NCI-H1694 treated with DMSO at 0.1 percent for 48 hours (cell line): ENCODE data around the gene WDR17.

Experiments used
- DNase-seq: peaks from one replicate; lab custom pipeline; 2025; lab: John Stamatoyannopoulos, UW

The WDR17 gene

DNA sequence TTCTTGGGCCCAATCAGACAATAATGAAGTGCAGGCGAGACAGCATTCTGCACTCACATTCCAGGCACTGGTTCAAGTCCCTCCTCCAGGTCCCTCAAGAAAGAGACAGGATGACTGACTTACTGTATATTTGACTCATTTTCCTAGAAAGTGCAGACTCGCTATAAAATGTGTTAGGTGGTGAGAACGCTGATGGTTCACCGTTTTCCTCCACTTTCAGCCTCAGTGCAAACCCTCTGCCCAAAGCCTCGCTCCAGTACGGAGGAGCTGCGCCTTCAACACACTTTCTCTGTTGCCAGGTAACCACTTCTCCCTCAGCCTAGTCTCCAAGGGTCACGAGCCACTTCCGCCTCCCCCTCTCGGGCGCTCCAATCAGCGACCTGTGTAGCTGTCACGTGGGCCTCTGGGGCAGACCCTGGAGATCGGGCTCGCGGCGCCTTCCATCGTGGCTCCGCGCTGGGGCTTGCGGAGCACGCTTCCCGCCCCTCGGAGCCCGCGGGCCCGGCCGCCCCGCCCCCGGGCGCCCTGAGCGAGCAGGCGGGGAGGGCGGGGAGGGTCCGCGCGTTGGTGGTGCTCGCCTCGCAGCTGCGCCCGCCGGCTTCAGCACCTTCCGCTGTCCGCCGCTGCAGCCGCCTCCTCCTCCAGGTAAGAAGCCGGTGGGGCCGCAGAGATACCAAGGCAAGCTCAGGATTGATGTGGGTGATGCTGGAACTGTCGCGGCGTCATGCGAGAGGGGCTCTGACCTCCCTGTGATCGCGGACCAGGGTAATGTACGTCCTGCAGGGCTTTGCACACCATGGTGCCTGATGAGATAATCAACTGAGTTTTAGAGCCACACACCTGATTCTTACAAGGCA, at the start of gene WDR17:
WDR17 (plus strand) TSS at position 407 of the 857 bp plus-strand sequence. CDS start 45,740 bp downstream, outside the sequence.
- peak; percentile 86 for DNase-seq

DNA sequence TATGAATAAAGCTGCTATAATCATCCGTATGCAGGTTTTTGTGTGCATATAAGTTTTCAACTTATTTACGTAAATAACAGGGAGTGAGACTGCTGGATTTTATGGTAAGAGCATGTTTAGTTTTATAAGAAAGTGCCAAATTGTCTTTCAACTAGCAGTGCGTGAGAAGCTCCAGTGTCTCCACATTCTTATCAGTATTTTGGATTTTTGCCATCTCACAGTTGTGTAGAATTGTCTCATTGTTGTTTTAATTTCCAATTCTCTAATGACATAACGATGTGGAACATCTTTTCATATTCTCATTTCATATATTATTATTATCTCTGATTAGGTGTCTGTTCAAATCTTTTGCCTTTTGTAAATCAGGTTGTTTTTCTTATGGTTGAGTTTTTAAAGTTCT, 49.0 kb upstream of the WDR17 start:
- no peak for DNase-seq

DNA sequence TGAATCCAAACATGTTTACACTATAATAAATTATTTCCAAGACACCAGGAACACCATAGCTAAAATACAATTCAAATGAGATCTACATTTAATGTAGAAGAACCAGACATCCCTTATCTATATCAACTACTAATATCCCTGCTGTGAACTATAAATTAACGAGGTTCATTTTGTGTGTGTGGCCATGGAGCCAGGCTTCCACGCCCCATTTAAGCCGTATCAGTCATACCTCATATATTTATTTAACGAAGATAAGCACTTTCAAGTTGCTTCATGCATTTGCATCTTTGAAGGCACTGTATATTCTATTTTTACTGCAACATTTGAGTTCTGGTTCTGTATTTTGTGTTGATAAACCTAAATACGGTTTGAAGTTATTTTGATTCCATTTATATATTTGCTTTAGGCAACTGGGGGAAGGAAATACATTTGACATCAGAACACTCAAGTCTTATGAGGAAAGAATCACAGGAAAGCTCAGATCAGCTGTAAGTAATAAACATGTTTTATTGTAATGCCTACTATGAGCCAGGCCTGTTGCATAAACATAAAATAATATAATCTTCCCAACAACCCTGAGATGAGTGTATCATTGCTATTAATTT, 45.1 kb upstream of the WDR17 start:
- no peak for DNase-seq

DNA sequence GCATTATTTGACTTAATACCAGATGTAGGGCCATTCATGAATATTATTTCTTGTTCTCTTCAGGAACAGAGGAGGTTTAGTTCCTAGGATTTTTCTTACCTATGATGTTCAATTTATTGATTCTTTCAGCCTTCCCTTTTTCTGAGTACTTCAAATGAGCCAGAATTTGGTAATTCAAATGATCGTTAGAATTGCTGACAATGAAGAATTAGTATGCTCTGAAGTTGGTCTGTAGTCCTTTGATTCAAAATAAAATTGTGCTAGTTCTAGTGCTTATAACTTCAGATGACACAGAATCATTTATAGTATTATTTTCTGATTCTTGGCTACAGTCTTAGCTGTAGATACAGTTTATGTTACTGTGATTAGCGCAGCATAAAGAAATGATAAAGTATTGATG, 35.2 kb upstream of the WDR17 start:
- DNase-seq: no peak

DNA sequence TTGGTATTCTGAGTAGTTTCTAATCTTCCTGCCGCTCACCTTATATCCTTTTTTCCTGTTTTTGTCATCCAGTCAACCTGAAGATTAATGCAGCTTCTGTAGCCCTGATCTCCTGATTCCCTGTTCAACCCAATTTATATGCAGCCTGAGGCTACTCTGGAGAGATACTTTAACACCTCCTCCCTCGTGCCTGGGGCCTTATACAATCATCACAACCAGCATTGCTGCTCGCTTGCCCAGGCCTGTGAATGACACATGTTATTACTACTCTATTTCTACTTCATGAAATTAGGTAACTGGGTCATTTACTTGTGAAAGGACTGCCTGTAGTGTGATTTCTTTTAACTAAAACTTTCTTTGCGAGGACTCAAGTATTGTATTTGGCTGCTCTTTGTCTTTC, 33.7 kb upstream of the WDR17 start:
- DNase-seq: no peak

DNA sequence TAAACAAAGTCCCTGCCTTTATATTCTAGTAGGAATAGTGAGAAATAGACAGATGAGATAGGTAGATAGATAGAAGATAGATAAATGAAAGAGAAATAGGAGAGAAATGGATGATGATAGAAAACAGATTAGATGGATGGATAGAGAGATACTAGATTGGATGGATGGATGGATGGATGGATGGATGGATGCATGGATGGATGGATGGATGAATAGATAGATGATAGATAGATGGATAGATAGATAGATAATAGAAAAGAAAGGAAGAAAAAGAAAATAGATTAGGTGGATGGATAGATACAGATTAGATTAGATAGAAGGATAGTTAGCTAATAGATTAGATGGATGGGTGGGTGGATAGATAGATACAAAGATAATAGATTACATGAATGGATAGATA, 33.2 kb upstream of the WDR17 start:
- no peak for DNase-seq

DNA sequence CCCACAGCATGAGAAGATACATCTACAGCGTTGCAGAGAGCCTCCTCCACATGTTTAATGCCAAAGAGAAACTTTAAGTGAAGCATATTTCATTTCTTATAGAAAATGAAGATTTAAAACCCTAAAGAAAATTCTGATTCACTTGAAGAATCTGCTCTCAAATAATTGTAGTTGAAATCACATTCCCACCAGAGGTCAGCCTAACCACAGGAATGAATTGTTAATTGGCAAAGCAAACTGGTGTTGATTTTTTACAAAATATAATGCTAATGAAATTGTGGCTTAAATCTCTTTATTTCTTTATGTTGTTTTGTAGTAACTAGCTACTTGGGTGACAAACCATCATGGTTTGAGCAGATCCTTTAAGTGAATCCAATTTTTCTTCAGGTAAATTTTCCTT, 31.1 kb upstream of the WDR17 start:
- DNase-seq: peak; percentile 6

DNA sequence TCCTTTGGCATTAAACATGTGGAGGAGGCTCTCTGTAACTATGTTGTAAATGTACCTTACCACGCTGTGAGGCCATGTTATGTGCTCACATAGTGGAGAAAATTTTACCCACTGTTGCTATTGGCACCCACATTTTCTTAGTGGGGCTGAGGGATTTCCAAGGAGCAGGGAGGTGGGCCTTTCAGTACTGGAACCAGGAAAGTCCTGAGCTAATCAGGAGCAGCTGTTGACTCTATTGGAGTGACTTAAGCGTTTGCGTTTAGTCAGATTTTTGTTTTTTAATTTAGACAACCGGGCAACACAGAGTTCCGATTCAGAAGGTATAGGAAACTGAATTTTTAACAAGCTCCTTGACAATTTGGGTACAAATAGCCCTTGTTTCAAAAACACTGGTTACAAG, 30.7 kb upstream of the WDR17 start:
- no peak for DNase-seq

DNA sequence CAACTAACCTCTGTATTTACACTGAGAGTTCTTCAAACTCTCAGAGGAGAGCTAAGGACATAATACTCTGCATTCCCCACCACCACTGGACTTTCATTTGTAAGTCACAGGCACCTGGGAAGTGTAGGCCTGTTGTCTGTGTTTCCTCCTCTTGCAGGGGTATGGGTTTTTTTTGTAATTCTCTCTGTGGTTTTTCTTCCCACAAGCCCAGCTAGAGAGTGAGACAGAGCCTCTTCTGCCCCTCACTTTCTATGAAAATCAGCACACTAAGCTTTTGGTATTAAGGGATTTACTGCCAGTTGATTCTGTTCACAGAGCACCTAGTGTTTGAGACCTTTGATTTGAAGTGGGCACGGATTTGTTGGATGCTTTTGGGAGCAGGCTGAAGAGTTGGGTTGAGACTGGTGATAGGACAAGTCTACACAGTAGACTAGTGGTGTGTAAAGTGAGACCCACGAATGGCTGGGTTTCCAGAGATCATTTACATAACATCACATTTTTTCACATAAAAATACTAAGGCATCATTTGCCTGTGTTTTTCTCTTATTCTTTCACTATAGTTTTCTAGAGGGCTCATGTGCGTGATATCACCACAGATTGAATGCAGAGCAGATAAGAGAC, 28.9 kb upstream of the WDR17 start:
- DNase-seq: no peak

DNA sequence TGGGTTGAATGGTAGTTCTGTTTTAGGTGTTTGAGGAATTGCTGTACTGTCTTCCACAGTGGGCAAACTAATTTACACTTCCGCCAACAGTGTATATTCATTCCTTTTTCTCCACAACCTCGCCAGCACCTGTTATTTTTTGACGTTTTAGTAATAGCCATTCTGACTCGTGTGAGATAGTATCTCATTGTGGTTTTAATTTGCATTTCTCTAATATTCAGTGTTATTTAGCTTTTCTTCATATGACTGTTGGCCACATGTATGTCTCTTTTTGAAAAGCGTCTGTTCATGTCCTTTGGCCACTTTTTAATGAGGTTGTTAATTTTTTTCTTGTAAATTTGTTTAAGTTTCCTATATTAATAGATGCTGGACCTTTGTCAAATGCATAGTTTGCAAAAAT, 26.9 kb upstream of the WDR17 start:
- DNase-seq: no peak

DNA sequence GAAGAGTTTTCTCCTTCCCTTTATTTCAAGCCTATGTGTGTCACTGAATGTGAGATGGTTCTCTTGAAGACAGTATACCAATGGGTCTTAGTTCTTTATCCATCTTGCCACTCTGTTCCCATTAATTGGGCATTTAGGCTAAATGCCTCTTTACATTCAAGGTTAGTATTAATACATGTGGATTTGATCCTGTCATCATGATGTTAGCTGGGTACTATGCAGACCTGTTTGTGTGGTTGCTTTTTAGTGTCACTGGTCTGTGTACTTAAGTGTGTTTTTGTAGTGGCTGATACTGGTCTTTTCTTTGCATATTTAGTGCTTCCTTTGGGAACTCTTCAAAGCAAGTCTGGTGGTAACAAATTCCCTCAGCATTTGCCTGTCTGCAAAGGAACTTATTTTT, 23.4 kb upstream of the WDR17 start:
- no peak for DNase-seq

DNA sequence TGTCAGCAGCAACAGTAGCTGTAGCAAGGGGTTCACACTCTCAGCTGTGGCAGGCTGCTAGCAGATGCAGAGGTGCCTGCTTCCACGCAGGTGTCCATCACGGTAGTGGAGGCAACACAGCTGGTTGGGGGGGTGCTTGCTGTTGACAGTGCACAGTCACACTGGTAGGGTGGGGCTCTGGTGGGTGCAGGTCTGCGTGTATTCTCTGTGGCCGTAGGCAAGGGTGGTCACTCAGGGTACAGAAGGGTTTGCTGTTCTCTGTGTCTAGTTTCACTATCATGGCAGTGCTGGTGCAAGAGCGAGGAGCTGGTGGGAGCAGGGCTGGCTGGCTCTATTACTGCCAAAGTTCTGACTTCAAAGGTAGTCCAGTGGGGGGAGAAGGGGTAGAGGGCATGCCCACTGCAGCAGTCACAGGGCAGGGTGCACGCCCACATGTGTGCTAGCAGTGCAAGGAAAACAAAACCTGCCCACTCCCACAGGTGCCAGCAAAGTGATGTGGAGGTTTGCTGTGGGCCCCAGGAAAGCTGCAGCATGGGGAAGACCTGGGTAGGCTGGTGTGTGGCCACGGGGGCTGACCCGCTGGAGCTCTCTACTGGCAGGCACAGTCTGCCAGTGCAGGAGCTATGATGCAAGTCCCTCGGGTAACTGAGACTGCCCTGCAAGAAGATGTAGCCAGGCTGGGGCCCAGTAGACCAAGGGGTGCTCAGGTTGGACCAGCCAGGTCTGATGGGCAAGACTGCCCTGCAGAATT, 21.6 kb upstream of the WDR17 start:
- no peak for DNase-seq

DNA sequence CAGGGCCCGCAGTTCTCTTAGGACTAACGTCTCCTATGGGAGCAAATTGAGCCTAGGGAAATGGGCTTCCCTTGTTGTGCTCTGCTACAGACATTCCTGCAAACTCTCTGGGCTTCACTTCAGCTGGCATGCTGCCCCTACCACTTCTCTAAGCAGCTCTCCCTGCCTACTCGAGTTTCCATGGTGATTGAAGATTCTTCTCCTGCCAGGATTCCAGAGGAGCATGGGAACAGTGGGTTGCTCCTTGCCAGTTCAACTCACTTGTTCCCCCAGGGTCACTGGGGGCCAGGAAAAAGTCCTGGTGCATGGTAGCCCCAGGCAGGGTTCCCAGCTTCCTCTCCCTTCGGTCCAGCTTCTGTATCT, 21.1 kb upstream of the WDR17 start:
- no peak for DNase-seq

DNA sequence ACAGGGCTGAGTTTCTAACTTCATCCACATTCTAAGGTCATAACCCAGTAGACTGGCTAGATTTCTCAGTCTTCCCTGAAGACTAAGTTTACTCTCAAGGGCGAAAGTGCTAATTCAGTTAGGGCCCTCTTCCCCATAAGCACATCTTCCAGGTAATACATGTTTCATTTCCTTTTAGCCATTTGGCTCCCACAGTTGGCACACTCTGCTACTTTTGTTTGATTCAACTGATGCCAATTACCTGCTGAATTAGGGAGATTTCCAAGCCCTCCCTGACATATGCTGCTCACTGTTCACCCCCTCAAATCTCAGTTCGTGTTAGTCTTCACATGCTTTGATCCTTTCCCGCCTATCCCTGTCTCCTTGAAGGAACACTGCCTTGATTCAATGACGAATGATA, 17.0 kb upstream of the WDR17 start:
- DNase-seq: no peak

DNA sequence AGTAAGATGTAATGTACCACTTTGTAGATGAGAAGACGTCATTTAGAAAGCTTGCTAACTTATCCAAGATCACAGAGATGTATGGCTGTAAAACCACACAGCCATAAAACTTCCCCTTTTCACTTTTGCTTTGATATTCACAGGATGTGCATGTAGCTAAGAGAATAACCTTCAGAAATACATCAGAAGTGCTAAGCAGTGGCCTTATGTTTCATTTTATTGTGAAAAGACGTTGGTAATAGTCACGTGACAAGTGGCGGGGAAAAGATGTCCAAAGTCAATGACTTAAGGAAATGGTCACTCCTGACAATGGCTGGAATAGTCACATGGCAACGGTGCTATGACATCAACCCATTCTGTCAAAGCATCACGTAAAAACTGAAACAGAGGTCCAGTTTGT, 12.9 kb upstream of the WDR17 start:
- no peak for DNase-seq

DNA sequence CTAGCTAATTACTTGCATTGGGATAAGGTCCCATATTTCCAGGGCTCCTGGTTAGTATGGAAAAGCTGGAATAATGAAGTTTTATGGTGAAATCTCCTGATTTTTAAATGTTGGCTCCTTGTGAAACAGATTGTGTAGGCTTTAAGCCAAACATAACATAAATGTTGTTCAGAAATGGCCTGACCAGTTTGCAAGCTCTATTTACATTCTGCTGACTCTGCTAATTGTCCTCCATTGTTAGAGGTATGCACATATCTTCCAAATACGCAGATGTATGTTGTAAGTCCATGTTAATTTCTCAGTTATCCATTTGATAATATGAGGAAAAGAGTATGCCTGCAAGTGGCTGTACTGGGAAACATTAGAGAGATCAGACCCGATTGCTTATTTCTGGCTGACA, 11.9 kb upstream of the WDR17 start:
- DNase-seq: no peak

DNA sequence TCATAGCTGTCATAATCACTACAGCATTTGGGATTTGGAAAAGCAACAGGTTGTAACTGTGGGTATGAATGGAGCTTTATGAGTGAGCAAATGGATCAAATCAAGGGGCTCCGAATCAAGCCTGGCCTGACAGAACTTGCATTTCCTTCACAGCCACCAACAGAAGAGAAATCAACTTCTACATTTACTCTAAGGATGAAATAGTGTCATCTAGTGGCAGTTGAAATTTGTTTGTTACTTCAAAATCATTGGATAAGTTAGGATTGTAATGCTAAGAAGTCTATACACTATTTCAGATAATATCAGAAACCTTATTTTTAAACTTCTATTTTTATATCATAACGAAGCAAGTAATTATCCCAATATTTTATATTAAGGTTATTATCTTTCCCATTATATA, 10.7 kb upstream of the WDR17 start:
- no peak for DNase-seq

DNA sequence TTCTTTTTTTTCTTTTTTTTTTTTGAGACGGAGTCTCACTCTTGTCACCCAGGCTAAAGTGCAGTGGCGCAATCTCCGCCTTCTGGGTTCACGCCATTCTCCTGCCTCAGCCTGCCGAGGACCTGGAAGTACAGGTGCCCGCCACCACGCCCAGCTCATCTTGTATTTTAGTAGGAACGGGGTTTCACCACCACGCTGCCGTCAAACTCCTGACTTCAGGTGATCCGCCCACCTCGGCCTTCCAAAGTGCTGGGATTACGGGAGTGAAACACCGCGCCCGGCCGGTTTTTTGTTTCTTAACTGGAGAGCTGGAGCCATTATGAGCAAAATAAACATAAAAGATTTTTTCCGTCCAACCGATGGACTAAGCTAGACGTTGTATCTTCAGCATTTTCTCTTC, 1.9 kb upstream of the WDR17 start:
- DNase-seq: no peak

DNA sequence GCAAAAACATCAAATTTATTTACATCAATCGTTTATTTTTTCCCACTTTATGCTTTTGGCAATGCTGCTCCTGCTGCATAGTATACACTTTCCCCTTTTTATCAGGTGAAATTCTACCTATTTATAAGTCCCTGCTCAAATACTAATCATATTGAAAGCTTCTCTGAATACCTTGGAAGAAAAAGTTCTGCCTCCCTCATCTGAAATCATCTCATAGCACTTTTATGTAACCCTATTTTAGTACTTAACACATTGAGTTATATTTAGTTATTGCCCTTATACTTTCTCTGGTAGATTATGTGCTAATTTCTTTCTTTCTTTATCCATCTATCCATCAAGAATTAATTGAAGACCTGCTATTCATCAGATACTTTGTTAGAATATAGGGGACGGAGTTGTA, 1.1 kb upstream of the WDR17 start:
- DNase-seq: no peak

DNA sequence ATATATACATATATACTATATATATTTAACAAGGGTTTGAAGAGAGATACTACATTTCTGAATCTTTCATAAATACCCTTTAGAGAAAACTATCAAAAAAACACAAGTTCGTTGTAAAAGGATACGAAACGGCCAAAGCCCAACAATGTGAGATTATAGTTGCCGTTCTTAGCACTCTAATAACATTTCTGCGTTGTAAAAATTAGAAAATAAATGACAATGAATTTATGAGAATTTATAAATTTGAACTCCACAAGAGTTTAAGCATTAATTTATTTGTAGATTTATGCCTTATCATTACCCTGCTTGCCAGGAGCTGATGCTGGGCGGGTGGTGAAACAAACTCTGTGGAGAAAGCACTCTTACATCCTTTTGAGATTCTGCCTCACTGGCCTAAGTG, 1.1 kb downstream of the WDR17 start:
- no peak for DNase-seq

DNA sequence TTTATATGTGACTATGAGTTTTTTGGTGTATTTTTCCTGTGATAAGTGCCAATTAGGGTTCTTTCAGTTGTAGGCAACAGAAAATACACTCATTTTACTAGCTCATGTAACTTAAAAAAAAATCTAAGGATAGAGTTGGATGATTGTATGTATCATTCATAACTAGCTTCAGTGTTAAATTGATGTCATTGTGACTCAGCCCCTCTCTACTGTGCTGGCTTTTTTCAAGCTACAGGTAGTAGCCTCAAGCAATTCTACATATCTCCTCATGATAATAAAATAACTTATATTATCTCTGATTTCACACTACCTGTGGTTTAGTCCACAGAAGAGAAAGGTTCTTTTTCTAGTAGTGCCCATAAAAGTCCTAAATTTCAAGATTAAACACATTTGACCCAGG, 11.9 kb downstream of the WDR17 start:
- no peak for DNase-seq

DNA sequence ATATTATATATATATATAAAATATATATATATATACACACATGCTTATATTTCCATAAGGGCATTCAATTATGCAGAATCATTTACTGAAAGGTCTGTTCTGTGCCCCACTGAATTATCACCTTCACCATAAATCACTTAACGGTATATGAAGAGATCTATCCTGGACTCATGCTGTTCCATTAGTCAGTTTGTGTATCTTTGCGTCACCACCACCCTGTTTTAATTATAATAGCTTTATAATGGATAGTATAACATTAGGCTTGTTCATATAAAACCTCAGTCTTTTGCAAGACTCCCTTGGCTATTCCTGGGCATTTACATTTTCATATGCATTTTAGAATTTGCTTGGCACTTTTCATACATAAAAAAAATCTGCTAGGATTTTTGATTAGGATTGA, 19.1 kb downstream of the WDR17 start:
- DNase-seq: no peak

DNA sequence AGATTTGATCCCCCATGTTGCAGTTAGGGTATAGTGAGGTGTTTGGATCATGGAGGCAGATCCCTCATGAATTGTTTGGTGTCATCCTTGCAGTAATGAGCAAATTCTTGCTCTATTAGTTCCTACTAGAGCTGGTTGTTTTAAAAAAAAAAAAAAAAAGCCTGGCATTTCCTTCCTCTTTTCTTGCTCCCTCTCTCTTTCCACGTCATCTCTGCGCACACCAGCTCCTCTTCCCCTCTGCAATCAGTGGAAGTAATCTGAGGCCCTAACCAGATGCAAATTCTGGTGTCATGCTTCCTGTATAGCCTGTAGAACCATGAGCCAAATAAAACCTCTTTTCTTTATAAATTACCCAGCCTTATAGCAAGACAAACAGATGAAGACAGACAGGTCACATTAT, 24.5 kb downstream of the WDR17 start:
- no peak for DNase-seq
